HG02610 (cell line): ENCODE data around the gene SMC6.
A peak's percentile ranks its signal among the peaks of the same experiment; 100 is the strongest.

Experiments
- ATAC-seq: cut with Tn5 transposase; IDR thresholded peaks from one replicate; pipeline ENCODE4 v1.9.1; 2021; ENCODE audit warnings: mild to moderate bottlenecking, moderate library complexity; ENCODE audit not compliant: unreplicated experiment

SMC6 gene

DNA sequence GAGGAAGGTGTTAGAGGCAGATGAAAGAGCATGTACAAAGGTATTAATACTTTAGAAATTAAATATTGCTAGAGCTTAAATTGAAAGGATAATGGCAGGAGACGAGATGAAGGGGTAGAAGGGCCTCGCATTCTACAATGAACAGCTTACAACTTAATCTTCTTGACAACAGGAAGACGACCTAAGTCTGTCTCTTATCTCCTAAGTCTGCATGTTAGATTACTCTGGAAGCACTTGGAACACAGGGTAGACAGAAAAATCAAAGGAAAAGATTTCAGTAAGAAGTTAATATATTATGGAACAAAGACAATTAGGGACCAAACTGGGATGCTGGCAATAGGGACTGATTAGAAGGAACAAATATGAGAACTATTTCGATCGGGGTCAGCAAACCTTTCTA lies 34.9 kb downstream of the SMC6 start:
- ATAC-seq, result no peak

DNA sequence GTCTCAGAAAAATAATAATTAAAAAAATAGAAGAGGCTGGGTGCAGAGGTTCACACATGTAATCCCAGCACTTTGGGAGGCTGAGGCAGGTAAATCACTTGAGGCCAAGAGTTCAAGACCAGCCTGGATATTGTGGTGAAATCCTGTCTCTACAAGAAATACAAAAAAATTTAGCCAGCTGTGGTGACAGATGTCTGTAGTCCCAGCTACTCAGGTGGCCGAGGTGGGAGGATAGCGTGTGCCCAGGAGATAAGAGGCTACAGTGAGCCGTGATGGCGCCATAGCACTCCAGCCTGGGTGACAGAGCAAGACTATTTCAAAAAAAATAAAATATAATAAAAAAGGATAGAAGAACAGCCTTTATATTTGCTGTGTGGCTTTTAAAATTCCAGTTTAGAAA lies 35.9 kb downstream of the SMC6 start:
- ATAC-seq, result no peak

DNA sequence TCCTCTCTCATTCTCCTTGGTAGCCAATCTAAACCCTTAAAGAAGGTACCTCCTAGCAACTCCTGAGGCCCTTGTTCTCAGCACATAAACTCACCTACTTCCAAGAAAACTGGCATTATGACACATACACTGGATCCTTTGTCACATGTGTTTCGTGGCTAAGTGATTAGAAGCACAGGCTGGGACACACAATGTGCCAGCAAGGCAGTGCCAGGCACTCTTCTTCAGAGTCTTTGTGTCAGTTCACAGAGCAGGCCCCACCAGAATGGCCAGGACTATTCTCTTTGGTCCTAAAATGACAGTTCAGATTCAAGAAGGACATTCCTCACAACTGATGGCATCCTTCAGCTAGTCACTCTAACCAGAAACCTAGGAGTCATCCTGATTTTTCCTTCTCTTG lies 40.3 kb downstream of the SMC6 start:
- no peak for ATAC-seq

DNA sequence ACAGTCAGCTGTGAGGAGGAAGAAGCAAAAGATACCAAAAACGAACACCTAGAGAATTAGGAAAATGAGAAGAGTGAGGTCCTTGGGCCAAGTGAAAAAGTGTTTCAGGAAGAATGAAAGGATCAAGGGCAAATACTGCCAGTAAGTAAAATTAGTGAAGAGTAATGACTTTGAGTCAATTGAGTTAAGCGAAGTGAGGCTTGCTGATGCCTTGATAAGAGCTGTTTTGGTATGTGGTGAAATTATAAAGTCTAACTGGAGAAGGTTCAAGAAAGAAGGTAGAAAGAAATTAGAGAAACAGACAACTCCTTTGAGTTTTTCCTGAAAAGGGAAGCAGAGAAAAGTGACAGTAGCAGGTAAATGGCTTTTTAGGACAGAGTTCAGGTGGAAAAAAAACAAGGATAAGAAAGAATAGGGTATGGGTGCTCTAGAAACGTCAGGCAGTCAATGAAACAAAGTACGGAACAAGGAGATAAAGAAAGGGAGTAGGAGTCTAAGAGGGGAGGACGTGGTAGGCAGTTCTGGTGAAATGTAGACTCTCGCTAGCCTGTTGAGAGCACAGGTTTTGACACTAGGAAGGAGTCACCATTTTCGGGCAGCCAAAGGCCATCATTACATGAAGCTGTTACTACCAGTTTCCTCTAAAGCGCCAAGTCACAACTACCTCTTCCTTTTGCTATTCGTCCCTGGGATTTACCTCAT lies 42.9 kb downstream of the SMC6 start:
- no peak for ATAC-seq

DNA sequence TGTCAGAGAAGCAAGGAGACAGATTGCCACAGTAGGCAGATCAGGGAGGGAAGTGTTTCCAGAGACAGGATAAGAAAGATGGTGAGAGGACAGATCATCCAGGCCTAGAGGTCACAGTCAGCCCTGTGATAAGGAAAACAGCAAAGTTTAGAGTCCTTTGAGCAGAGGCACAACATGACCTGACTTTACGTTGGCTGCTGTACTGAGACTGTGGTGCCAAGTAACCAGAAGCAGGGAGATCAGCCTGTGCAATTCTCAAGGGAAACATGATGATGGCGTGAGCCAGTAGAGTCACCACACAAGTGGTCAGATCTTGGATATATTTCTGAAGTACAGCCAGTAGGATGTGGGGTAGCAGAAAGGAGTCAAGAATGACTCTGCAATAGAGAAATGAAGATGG lies 43.7 kb downstream of the SMC6 start:
- no peak for ATAC-seq

DNA sequence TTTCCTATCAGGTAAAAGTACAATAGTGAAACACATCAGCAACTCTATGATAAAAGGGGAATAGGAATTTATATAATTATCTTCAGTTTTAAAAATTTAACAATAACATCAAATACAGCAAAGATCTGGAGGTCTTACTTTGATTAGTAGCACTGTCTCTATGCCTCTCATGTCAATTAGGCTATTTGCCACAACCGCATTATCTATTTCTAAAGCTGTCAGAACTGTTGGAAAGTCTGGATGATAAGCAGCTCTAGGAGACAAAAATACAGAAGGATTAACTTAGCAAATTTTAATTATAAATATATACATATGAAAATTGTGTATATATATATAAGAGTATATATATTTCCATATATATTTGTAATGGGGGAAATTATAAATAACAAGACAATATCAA lies 45.1 kb downstream of the SMC6 start:
- no peak for ATAC-seq

DNA sequence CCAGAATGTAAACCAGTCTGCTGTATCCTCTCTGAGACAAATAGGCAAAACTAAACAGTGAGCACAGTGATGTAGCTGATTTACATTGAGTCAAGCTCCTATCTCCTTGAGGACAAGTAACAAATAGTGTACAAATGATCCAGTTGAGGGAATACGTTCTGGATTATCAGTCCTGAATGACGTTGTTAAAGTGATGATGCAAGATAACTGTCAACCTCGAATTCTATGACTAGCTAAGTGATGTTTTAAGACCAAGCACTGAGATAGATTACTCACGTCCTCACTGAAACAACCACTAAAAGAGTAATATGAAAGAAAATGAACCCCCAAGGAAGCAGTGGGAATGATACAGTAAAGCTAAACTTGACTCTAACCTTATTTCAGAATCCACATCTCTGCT lies 46.8 kb downstream of the SMC6 start:
- no peak for ATAC-seq

DNA sequence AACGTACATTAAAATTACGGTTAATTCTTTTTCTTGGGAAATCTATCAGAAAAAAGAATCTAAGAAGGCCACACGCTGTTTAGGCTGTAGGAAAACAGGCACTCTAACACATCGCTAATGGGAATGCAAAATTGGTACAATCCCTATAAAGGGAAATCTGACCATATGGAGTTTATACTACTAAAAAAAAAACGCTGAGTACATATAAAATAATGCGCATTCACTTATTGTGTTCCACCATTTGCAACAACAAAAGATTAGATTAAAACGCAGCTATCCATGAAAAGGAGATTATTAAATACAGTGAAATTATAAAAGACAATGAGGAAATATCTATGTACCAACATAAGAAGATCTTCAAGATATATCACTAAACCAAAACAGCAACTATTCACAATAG lies 62.8 kb downstream of the SMC6 start:
- no peak for ATAC-seq

DNA sequence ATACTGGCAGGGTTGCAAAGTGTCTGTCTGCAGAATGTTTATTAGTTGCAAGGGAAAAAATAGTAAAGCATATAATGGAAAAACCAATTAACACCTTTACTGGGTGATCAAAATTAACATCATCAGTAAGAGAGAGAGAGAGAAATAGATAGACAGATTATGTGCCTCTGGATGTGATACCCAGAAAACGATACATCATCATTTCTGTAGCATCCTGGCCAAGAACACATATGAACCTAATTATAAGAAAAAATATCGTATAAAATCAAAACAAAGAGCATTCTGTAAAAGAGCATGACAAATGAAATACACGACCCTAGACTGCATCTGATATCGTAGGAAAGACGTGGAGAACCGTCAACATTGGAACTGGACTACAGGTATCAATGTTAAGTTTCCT lies 64.6 kb downstream of the SMC6 start:
- no peak for ATAC-seq

DNA sequence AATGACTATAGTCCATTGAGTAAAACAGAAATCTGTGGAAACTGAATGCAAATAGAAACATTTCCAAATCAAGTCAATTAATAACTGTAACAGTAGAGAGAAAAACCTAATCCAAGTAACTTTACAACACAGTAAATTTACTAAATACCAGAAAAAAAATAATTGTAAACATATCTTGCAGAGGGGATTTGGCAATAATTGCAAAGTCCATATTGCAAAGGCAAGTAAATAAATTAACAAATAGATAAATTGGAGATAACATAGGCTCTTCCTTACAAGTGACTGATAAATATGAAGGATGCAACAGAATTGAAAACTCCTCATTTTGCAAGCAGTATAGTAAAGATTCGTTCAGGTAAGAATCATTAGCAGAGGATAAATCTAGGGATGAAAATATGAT lies 65.0 kb downstream of the SMC6 start:
- no peak for ATAC-seq

DNA sequence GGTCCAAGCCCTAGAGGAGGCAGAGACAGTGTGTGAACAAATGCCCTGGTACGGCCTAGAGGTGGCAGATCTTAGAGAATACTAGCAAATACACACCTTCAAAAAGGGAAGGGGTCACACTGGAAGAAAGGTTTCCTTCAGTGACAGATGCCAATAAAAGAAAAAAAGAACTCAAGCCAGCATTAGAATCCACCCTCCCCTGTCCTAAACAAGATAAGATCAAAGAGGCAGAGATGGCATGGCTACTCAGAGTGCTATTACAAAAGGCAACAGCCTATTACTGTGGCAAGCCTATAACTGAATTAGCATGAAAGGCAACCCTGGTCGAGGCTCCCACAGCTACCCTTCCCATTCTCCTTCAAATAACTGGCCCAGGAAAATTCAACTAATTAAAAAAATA lies 69.6 kb downstream of the SMC6 start:
- no peak for ATAC-seq

DNA sequence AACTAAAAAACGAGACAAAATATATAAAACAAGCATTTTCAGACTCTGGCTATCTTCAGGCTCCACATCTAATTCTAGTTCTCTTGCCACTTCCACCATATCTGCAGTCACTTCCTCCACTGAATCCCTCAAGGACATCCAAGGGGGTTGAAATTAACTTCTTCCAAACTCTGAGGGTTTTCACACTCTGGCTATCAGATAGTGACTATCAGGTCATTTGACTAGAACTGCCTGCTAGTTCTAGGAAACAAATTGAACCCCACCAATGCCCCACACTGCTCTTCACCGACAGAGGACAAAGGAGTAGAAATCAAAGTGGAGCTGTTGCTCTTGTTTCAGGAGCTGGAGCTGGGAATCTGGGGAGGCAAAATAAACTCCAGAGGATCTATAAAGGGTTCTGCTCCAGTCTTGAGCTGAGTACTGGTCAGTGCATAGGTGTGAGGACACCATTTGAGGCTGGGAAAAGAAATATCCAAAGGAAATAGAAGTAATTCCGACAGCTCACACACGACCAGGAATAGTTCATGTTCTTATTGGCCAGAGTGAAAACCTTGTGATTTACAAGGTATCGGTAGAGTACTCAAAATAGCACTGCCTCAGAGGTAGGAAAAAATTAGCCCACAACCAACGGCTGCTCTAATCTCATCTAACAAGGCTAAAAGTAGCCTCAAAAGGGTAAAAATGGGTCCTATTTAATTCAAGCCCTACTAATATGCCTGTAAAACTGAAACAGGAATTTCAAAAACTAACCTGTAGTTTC lies 71.3 kb downstream of the SMC6 start:
- no peak for ATAC-seq

DNA sequence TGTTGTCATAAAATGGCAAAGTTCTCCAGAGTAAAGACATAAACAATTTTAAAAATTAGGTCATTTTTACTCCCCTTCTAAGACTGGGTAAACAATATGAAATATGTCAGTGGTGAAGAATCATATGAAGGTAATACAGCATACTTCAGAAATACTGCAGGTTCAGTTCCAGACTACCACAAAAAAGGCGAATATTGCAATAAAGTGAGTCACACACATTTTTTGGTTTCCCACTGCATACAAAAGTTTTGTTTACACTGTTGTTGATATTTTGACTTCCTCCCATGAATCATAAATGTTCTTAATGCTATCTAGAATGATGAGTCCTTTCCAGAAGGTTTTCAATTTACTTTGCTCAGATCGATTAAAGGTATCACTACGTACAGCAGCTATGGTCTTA lies 73.5 kb downstream of the SMC6 start:
- ATAC-seq, result no peak

DNA sequence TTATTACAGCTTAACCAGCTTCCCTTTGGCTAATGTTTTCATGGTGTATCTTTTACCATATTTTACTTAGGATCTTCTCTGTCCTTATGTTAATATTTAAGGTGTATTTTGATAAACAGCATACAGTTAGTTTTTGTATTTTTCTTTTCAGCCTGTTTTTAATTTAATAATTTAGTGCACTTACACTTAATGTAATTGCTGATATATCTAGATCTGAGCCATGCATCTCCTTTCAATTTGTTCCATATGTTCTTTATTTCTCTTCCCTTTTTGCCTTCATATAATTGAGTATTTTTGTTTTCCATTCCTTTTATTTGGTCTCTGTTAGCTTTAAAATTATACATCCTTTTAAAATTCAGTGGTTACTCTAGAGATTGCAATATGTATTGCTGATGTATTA lies 78.8 kb downstream of the SMC6 start:
- no peak for ATAC-seq

DNA sequence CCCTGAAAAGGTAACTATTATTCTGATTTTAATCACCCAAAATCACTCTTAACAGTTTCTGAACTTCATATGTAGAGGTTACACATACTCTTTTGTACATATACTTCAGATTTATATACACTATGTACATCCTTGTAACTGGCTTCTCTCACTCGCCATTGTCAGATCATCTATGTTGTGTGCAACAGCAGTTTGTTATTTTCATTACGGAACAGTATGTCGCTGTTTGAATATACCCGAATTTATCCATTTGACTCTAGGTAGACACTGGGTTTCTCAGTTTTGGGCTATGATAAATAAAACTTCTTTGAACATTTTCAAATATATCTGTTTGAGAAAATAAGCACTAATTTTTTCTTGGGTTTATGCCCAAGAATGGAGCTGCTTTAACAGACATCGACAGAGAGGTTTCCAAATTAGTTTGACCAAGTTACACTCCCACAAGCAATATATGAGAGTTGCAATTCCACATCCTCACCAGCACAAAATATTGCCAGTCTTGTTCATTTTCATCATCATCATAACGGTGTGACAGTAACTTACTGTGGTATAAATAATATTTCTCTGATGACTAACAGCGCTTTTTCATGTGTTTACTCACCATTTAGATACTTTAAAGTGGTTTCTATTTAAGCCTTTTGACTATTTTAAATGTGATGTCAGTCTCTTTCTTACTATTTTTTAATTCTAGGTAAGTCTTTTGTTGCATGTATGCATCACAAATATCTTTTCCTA lies 80.9 kb downstream of the SMC6 start:
- peak; percentile 88 for ATAC-seq

DNA sequence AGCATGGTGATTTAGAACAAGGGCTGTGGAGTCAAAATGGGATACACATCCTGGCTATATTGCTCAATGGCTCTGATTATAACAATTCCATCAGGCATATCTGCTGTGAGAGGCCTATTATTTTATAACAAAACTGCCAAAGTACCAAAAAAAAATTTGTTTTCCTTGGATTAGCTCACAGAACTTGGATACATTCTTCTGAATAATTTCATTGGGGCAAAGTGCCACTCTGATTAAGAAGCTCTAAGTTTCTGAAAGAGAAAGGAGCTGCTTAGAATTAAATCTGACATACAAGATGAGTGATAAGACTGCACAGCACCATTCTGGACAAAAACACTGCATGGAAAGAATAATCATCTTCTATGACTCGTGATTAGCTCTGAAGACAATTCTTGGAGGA lies 85.7 kb downstream of the SMC6 start:
- no peak for ATAC-seq

DNA sequence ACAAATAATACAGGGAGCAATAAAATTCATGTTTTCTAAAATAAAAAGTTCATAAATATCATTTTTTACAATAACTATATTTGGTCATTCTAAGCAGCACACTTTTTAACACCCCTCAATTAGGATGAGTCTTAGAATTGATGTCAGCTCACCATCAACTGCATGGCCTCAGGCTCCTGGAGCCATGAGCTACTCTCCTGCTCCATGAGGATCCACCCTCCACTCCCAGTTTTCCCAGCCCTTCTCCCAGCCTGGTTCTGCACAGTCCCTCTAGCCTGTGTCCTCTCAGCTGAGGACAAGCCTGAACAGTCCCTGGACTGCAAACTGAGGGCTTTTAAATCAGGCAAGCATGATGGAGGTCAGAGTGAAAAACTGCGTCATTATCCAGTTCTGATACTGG lies 89.1 kb downstream of the SMC6 start:
- no peak for ATAC-seq

DNA sequence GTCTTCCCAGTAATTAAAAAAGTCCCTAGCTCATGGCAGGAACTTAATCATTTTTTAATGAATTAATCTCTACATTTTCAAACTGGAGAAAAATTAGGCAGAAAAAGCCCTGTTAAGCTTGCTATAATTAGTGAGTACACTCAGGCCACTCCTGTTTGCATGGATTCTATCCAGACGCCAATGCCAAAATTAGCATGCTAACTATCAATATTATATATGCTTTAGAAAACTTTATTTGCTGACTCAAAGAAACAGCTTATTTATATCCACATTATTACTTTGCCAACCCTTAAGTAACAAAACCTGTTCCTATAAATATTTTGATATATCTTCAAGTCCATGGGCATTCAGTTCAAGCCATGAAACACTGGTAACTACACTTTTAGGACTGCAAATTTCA lies 90.9 kb downstream of the SMC6 start:
- no peak for ATAC-seq

DNA sequence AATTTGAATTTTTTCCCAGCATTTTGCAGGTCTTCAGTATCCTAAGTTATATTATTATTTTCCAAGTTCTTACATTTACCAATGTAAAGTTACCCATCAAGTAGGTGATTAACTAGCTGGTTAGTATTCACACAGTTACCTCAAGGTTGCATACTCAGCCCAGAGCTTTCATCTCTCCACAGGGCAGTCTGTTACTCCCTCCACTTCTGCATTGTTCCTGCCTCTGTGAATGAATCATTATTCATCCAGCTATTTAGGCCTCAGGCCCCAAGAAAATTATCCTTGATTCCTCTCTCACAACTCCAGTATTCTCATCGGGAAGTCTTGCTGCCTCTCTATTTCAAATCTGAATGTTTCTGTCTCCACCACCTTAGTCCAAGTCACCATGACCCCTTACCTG lies 92.2 kb downstream of the SMC6 start:
- ATAC-seq, result no peak

DNA sequence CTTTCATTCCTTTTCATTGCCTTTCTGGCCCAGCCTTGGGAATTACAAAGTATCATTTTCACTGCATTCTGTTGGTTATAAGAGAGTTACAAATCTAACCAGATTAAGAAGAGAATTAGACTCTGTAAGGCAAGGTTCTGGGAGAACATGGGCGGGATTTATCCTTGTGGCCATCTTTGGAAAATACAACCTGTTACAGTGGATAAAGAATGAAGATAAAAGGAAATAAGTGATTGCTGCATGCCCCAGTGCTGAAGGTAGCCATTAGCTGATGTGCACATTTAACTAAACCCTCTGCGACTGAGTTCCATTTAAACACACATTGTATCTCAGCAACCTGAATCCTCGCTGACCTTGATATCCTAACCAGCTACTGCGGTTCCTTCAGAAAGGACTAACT lies 93.4 kb downstream of the SMC6 start:
- no peak for ATAC-seq

DNA sequence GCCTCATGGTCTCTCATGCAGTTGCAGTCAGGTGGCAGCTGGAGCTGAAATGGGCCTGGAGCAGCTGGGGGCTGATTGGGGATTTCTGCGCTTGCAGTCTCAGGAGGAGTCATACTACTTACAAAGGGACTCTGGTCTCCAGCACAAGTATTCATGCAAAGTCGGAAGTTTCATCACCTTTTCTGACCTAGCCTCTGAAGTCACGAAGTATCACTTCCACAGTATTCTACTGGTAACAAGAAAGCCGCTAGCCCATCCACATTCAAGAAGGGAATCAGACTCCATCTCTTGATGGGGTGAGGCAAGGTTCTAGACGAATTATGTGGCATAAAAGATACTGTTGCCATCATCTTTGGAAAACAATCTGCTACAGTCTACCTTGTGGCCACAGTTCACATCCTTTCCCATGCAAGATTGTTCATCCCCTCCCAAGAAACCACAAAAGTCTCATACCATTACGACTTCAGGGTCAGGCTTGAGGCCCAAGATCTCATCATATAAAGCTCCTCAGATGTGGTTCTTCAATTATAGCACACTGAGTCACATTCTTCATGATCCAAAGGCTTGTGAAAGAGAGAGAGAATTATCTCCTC lies 95.3 kb downstream of the SMC6 start:
- peak; percentile 93 for ATAC-seq

DNA sequence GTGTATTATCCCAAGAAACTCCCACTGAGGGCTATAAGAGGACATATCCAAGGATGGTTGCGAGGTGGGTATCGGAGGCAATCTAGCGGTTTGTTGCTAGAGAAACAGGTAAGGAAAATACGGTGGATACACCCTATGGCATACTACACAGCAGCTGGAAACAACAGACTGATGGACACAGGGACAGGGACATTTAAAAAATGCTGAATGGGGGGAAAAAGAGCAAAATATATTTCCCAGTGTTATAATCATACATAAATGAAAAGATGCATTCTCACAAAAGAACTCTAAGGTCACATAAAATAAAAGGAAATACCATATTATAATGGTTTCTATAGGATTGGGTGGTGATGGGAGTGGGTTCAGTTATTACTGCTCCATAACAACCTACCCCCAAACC lies 95.9 kb downstream of the SMC6 start:
- no peak for ATAC-seq
